ENCODE data around the gene CAMK1D. TPM values are rescaled to one million over a fixed set of nuclear protein-coding genes. Genes with fewer than 3 reads are reported as not detected.

The CAMK1D gene
- total and polyA plus RNA-seq, 3 donors from 2014 or later: 10.0 to 14.5 (median 14.0) TPM

GRCh38 chr10:12622691-12623090, 273.3 kb downstream of the CAMK1D start:
- H3K4me1 ChIP-seq: no peaks in the 10 kb centered on the region
- H3K27me3 ChIP-seq: no peaks in the 10 kb centered on the region
- intact Hi-C loops (cut with DNase I; ENCODE audit: low total_unique reads): no loop called here
- WGBS, 2 donors: 86 to 87% methylated on average over 11 of the region's 11 CpGs
- H3K4me3 ChIP-seq: no peak overlapping the region
- no peak overlapping the region for H3K27ac ChIP-seq
- no peaks in the 10 kb centered on the region for H3K36me3 ChIP-seq (ENCODE audit: low read depth, missing control alignments)
- TF ChIP-seq POLR2A (IDR thresholded peaks at IDR 0.05) (no peak), CTCF (IDR thresholded peaks at IDR 0.05) (no peak)
- no peak for DNase-seq
- no peaks in the 10 kb centered on the region for H3K9me3 ChIP-seq

- Histone ChIP-seq H3K4me3 (no peak overlapping the region), H3K27me3 (no peaks in the 10 kb centered on the region), H3K27ac (no peak overlapping the region), H3K4me1 (peaks cover 3% of the 10 kb centered on the region), H3K9me3 (no peaks in the 10 kb centered on the region), H3K36me3 (ENCODE audit: low read depth, missing control alignments) (no peaks in the 10 kb centered on the region)
- intact Hi-C loops (cut with DNase I; ENCODE audit: low total_unique reads): no loop called here
- no peak for DNase-seq
- WGBS, 2 donors: 92% methylated on average over 12 of the region's 12 CpGs
- TF ChIP-seq POLR2A (IDR thresholded peaks at IDR 0.05): no peak
- no peak for TF ChIP-seq CTCF (IDR thresholded peaks at IDR 0.05)
These were observed 276.2 kb downstream of the CAMK1D start for GRCh38 chr10:12625393-12626023.

GRCh38 chr10:12628153-12628552, 278.8 kb downstream of the CAMK1D start:
- no peaks in the 10 kb centered on the region for H3K36me3 ChIP-seq (ENCODE audit: low read depth, missing control alignments)
- intact Hi-C loops (cut with DNase I; ENCODE audit: low total_unique reads): no loop called here
- H3K27me3 ChIP-seq: no peaks in the 10 kb centered on the region
- no peak overlapping the region for H3K4me3 ChIP-seq
- WGBS, 2 donors: 90 to 94% methylated on average over 2 of the region's 2 CpGs
- DNase-seq: no peak
- no peak overlapping the region for H3K27ac ChIP-seq
- TF ChIP-seq CTCF (IDR thresholded peaks at IDR 0.05): no peak
- TF ChIP-seq POLR2A (IDR thresholded peaks at IDR 0.05): no peak
- no peaks in the 10 kb centered on the region for H3K9me3 ChIP-seq
- H3K4me1 ChIP-seq: peaks cover 3% of the 10 kb centered on the region

- 44 to 45% methylated on average over 10 of the region's 10 CpGs for WGBS, 2 donors
- TF ChIP-seq CTCF (IDR thresholded peaks at IDR 0.05): no peak
- TF ChIP-seq POLR2A (IDR thresholded peaks at IDR 0.05): no peak
- peaks cover 3% of the 10 kb centered on the region for H3K4me1 ChIP-seq
- no peak overlapping the region for H3K4me3 ChIP-seq
- H3K9me3 ChIP-seq: no peaks in the 10 kb centered on the region
- no peak overlapping the region for H3K27ac ChIP-seq
- H3K36me3 ChIP-seq (ENCODE audit: low read depth, missing control alignments): no peaks in the 10 kb centered on the region
- no peaks in the 10 kb centered on the region for H3K27me3 ChIP-seq
- intact Hi-C loops (cut with DNase I; ENCODE audit: low total_unique reads): no loop called here
- no peak for DNase-seq
These were observed 279.8 kb downstream of the CAMK1D start for GRCh38 chr10:12628964-12629766.

Measured in testis (tissue), 3 donors.